ENCODE data around the gene PI4KA. TPM values are rescaled to one million over a fixed set of nuclear protein-coding genes. Genes with fewer than 3 reads are reported as not detected.

PI4KA gene
- polyA plus RNA-seq, 1 of the 3 experiments (the other 2 are of a cell fraction), result 30.0 TPM

- no peak for TF ChIP-seq TAF1 (IDR thresholded peaks at IDR 0.05; ENCODE audit: borderline replicate concordance, low read depth, low read length)
Measured at GRCh38 chr22:20786536-20786979, 72.1 kb downstream of the PI4KA start (continued).

- peaks cover 6 to 27% of the 10 kb centered on the region in 2 experiments for H3K36me3 ChIP-seq (replicated peaks in 1 of 2; ENCODE audit: control insufficient read depth in 1 of 2, insufficient read depth in 2 of 2, low read length in 1 of 2)
- DNase-seq, result no peak
- no peak overlapping the region for H3K9ac ChIP-seq
- ChIA-PET CTCF (interaction anchor here (3.1 to 3.5 kb wide), 2 partner anchors 8 to 12 kb away, joined by 16 to 43 read pairs; no protein-coding TSS in a partner anchor), POLR2A (no interaction called here)
- H4K20me1 ChIP-seq (ENCODE audit: insufficient read depth), result 0 out of 2 replicates have a peak, but pooled peaks cover 5% of the 10 kb centered on the region
- TF ChIP-seq RCOR1 (IDR thresholded peaks at IDR 0.05; ENCODE audit: low read length) (no peak), TEAD4 (IDR thresholded peaks at IDR 0.05; ENCODE audit: borderline replicate concordance, insufficient read depth) (no peak), TAF1 (IDR thresholded peaks at IDR 0.05; ENCODE audit: borderline replicate concordance, low read depth, low read length) (no peak), TCF12 (IDR thresholded peaks at IDR 0.05) (no peak), CHD2 (IDR thresholded peaks at IDR 0.05; ENCODE audit: low read length, partially characterized antibody) (no peak), EP300 (IDR thresholded peaks at IDR 0.05; ENCODE audit: borderline replicate concordance in 1 of 2, low read depth in 1 of 2, low read length in 1 of 2) (no peak), NFIC (IDR thresholded peaks at IDR 0.05; ENCODE audit: borderline replicate concordance) (no peak), RXRA (IDR thresholded peaks at IDR 0.05; ENCODE audit: borderline replicate concordance, low read depth) (no peak), GATA2 (CRISPR knock-in tag; IDR thresholded peaks at IDR 0.05) (no peak), RAD21 (IDR thresholded peaks at IDR 0.05; ENCODE audit: low read length) (no peak), FOXJ3 (CRISPR knock-in tag; IDR thresholded peaks at IDR 0.05) (no peak), FOSL2 (IDR thresholded peaks at IDR 0.05; ENCODE audit: borderline replicate concordance, low read depth) (no peak), YY1 (IDR thresholded peaks at IDR 0.05; ENCODE audit: low read depth) (no peak), MEF2A (IDR thresholded peaks at IDR 0.05; ENCODE audit: borderline replicate concordance, low read depth) (no peak), SMC3 (IDR thresholded peaks at IDR 0.05; ENCODE audit: low read depth, low read length) (no peak), RFX5 (IDR thresholded peaks at IDR 0.05; ENCODE audit: low read length) (no peak)
- TF ChIP-seq, protein P1, sequence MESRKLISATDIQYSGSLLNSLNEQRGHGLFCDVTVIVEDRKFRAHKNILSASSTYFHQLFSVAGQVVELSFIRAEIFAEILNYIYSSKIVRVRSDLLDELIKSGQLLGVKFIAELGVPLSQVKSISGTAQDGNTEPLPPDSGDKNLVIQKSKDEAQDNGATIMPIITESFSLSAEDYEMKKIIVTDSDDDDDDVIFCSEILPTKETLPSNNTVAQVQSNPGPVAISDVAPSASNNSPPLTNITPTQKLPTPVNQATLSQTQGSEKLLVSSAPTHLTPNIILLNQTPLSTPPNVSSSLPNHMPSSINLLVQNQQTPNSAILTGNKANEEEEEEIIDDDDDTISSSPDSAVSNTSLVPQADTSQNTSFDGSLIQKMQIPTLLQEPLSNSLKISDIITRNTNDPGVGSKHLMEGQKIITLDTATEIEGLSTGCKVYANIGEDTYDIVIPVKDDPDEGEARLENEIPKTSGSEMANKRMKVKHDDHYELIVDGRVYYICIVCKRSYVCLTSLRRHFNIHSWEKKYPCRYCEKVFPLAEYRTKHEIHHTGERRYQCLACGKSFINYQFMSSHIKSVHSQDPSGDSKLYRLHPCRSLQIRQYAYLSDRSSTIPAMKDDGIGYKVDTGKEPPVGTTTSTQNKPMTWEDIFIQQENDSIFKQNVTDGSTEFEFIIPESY (IDR thresholded peaks at IDR 0.05; ENCODE audit: borderline replicate concordance, low read depth), result no peak
- no peak overlapping the region for H3K27ac ChIP-seq (ENCODE audit: low read depth in 2 of 2, low read length in 1 of 2)
- no peak overlapping the region for H2AFZ ChIP-seq (ENCODE audit: low read depth)
- no peaks in the 10 kb centered on the region for H3K27me3 ChIP-seq (ENCODE audit: insufficient read depth)
- H3K4me3 ChIP-seq (ENCODE audit: low read depth in 2 of 2, low read length in 1 of 2), result no peak overlapping the region
- H3K9me3 ChIP-seq, result no peaks in the 10 kb centered on the region
- no peak overlapping the region for H3K4me2 ChIP-seq
- 92% methylated on average over 8 of the region's 8 CpGs for WGBS (ENCODE audit: low lambda C conversion rate)
- H3K4me1 ChIP-seq (ENCODE audit: control insufficient read depth in 1 of 2, insufficient read depth in 2 of 2, low read depth in 1 of 2, low read length in 1 of 2), result no peaks in the 10 kb centered on the region
- H3K9me2 ChIP-seq, result no peaks in the 10 kb centered on the region
- no peaks in the 10 kb centered on the region for H3F3A ChIP-seq (replicated peaks; ENCODE audit: insufficient read depth)
- H3K79me2 ChIP-seq (ENCODE audit: insufficient read depth), result no peaks in the 10 kb centered on the region
Measured at GRCh38 chr22:20786048-20786447, 72.6 kb downstream of the PI4KA start.

Measured in SK-N-SH (cell line).